HT1080 (cell line): ENCODE data around the gene RNF166. TPM values are rescaled to one million over a fixed set of nuclear protein-coding genes. Genes with fewer than 3 reads are reported as not detected.
A peak's percentile ranks its signal among the peaks of the same experiment; 100 is the strongest.

Source experiments
- DNase-seq: peaks from one replicate; pipeline ENCODE4 v3.0.0-alpha.2; 2015; ENCODE audit warnings: low read depth
- total RNA-seq: library from RNA; depleted of rRNA; stranded (reverse); fragments of >200 nt; shearing (Covaris generic); gene quantifications from 2 replicates; pipeline ENCODE4 v1.2.3, GENCODE V29; 2014

The RNF166 gene
- total RNA-seq, 1 experiment from 2014 or later, result 31.9 TPM

DNA sequence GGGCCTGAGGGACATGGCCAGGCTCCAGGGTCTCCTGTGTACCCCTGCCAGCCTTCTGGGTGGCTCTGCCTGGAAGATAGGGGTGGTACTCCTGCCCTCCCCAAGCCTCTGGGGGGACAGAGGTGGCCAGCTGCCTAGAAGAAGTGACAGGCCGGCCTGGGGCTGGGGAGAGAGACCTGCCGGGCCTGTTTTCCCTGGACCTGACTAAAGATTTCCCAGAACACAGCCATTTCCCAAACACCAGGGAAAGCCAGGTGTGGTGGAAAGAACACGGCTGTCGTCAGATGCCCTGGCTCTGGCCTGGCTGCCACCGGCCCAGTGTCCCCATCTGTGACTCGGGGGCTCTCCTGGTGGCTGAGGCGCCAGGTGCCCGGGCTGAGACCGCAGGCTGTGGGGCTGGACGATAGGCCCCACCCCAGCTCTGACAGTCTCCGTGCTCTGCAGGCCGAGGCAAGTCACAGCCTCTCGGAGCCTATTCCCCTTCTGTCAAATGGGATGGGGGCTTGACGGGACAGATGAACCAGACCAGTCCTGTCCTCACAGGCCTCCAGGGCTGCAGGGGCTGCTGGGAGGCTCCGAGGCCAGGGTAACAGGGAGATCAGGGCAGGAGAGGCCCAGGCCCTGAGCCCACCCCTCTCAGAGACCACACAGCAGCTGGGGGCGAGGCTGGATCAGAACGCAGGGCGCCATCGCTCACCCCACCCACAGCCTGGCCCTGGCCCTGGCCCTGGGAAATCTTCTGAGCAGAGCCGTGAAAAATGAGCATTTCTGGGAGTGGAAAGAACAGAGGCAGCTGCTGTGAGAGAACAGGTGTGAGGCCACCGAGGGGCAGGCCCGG is 33.1 kb upstream of the RNF166 start:
- DNase-seq, result no peak

DNA sequence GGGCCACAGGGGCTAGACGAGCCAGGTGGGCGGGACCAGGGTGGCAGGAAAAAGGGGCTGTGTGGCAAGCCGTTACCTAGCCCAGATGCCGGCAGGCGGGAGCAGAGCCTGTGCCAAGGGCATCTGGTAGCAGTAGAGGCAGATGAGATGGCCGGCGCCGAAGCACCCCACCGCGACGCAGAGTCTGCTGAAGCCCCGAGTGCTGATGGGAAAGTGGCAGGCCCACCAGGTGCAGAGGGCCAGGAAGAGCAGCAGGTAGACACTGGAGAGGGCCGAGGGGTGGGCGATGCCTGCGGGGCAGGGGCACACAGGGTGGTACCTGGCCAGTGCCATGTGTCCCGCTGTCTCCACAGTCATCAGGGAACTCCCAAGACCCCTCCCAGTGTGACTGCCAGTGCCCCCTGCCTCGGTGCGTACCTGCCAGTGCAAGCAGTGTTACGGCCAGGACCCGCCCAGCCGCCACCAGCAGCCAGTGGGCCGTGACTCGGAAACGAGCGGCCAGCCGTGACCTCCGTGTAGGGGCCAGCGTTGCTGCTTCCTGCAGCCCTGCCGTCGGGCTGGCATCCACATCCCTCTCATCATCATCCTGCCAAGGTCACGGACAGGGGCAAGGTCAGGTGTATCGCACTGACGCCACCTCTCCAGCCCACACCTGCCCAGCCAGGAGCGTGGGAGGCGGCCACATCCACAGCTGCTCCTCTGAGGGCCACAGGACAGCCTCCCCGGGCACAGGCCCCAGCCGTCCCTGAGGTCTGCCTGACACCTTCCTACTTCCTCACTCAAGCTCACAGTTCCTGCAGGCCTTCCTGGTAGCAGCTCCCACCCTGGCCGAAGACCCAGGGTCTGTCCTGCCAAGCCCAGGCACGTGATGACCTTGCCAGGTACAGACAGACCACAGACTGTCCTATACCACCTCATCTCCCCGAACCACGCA is 32.2 kb upstream of the RNF166 start:
- DNase-seq, result no peak

DNA sequence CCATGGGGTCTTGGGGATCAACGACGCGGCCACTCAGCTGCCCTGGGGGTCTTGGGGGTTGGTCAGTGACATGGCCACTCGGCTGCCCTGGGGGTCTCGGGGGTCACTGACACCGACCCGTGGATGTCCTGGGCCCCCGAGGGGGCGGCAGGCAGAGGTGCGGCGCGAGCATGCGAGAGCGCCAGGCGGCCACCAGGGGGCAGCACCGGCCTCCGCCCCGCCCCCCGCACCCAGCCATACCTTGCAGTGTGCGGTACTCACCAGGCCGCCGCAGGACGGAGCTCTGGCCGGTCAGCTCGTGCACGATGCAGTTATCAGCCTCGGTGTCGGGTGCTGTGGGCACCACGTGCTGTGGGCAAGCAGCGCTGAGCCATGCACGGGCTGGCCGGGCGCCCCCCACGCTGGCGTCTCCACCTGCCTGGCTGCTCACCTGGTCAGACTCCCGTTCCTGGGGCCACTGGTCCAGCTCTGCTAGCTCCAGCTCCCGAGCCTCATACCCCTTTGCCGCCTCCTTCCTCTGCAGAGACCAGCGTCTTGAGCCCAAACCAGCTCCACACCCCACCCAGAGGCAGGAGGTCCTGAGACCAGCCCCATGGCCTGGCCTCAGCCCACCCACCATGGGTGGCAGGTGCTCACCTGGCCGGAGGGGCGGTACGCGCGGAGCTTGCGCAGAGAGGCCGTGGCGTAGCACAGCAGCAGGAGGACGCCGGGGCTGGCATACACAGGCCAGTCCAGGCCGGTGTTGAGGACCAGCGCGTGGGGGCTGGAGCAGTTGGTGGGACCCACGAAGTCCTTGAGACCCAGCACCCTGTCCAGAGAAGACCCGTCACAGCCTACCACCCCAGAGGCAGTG is 31.3 kb upstream of the RNF166 start:
- DNase-seq, result peak; percentile 49

DNA sequence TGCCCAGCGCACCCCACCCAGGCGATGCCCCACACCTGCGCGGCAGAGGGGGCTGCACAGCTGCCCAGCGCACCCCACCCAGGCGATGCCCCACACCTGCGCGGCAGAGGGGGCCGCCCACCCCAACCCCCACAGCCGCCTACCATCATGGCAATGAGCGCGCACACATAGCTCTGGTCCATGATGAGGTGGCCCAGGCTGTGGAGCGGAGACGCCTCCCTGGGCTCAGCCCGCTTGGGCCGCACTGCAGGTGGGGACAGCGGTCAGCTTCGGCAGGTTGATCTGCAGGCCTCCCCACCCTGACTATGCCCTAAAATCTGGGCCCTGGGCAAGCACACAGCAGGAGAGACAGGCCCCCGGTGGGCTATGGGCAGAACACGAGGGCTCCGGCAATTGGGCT is 30.3 kb upstream of the RNF166 start:
- no peak for DNase-seq

DNA sequence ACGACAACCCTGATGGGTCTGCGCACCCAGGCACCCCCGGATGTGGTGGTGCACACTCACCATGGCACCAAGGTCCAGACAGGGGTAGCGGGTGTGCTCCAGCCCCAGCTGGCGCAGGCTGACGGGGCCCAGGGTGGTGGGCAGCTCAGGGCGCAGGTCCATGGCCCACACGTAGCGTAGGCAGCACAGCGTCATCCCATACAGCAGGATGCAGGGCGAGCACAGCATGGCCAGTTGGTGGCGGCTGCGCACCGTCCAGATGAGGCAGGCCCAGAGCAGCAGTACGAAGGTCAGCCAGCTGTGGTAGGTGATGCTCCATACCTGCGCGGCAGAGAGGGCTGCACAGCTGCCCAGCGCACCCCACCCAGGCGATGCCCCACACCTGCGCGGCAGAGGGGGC is 29.9 kb upstream of the RNF166 start:
- no peak for DNase-seq

DNA sequence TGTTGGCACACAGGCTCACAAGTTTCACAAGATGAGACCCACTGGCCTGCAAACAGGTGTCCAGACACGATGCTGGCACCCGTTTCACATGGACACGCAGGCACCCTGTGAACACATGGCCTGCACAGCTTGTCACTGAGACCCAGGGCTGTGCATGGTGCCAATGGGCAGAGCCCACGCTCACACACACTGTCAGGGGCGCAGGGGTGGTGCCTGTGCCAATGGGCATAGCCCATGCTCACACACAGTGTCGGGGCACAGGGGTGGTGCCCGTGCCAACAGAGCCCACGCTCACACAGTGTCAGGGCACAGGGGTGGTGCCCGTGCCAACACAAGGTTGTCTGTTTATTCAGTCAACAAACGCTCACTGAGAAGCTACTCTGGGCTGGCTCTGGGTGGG is 29.4 kb upstream of the RNF166 start:
- DNase-seq, result no peak

DNA sequence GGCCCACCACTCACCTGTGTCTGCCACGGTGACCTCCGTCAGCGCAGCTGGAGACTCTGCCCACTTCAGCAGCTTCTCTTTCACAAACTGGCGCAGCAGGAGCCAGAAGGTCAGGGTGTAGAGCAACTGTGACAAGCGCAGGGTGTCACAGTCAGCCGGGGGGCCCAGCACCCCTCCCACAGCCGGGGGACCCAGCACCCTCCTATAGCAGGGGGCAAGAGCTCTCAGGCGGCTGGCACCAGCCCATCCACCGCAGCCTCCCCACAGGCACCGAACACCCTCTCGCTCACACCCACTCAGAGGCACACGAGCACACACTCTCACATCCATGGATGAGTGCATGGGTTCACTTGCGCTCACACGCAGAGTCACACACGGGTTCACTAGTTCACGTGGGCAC is 28.9 kb upstream of the RNF166 start:
- no peak for DNase-seq

DNA sequence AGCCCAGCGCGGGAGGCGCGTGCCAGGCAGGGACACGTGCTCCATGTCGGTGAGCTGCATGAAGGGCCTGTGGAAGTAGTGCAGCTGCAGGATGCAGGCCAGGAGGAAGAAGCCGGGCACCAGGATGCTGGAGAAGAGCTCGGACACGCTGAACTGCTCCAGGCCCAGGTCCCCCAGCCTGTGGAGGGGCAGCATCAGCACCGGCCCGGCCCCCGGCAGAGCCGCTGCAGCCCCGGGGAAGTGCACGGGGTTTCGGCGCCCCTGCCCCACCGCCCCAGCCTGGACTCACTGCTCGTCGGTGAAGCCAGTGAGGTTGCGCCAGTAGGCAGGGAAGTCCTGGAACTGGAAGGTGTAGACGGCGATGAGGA is 28.1 kb upstream of the RNF166 start:
- DNase-seq, result no peak

DNA sequence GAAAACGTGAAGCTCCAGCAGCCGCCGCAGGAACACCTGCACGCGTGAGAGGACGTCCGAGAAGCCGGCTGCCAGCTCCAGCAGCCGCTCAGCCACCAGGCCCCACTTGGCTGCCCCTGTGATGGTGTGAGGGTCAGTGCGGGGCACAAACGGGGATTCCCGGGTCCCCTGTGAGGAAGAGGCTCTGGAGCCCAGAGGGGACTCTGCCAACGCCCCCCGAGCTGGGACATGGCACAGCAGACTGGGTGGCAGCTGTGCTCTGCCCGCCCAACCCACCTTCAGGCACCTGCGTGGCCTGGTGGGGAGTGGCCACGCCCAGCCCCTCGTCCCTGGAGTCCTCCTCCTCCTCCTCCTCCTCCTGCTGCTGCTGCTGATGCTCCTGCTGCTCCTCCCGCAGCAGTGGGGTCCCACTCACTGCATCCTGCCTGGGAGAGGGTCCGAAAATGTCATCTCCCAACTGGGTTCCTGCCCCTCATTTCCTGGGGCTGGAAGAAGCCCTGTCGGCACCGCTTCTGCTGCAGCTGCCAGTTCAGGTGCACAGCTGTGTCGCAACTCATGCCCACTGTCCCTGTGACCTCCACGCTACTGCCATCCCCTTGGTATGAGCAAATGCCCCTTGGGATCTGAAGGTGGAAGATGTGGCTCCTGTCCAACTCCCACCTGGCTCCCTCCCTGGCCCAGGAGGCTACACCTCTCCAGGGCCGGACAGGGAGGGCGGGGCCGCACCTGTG is 27.6 kb upstream of the RNF166 start:
- DNase-seq, result no peak

DNA sequence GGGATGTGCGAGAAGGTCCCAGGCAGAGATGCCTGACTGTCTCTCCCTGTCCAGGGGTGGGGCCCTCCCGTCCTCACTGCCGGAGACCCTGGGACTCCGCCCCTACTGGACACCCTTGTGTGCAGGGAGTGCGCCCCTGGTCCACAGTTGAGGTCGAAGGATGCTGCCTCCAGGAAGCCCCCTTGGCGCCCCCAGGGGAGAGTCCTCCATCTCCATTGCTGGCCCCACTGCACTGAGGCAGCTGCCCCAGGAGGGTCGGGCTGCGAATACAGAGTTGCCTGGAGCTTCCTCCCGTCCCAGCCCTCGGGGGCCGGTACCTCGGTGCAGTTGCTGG is 26.7 kb upstream of the RNF166 start:
- DNase-seq, result no peak

DNA sequence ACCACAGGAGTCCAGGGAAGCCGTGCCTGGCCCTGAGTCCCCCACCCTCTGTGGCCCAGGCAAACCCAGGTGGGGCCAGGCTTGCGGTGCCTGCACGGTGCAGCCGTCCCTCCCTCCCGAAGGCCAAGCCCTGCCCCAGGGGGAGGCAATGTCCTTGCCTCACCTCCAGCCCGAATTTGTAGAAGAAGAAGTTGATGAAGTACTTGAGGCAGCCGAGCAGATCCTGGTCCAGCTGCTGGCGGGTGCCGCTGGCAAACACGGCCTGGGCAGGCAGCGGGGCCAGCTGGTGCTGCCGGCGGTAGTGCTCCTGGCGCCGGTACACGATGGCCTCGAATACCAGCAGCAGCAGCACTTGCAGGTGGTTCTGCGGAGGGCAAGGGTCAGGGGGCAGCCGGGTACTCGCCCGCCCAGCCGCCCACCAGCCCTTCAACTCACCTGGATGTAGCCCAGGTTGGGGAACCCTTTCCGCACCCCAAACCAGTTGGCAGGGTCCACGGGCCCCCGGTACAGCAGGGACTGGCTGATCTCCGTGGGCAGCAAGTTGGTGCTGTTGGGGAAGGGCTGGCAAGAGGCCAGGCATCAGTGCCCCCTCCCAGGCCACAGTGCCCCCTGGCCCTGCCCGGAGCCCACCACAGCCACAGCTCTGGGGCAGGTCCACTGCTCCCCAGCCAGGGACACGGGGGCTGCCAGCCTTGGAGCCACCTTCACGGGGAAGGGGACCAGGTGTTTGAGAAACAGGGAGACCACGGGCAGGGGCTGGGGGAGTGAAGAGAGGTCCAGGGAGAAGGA is 26.2 kb upstream of the RNF166 start:
- peak; percentile 38 for DNase-seq

DNA sequence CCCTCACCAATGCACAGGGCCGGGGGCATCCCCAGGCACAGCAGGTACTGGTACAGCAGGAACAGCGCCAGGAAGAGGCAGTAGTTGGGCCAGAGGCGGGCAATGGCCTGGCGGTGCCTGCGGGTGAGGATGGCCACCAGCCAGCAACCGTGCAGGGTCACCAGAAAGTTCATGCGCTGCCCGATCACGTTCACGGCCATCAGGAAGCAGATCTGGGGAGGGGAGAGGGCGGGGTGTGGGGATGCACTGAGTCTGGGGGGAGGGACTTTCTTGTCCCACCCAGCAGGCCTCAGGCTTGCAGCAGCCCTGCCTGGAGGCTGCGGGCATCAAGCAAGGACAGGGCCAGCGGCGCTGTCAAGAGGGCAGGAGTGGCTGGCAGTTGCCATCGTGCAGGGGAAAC is 25.5 kb upstream of the RNF166 start:
- DNase-seq, result peak; percentile 28

DNA sequence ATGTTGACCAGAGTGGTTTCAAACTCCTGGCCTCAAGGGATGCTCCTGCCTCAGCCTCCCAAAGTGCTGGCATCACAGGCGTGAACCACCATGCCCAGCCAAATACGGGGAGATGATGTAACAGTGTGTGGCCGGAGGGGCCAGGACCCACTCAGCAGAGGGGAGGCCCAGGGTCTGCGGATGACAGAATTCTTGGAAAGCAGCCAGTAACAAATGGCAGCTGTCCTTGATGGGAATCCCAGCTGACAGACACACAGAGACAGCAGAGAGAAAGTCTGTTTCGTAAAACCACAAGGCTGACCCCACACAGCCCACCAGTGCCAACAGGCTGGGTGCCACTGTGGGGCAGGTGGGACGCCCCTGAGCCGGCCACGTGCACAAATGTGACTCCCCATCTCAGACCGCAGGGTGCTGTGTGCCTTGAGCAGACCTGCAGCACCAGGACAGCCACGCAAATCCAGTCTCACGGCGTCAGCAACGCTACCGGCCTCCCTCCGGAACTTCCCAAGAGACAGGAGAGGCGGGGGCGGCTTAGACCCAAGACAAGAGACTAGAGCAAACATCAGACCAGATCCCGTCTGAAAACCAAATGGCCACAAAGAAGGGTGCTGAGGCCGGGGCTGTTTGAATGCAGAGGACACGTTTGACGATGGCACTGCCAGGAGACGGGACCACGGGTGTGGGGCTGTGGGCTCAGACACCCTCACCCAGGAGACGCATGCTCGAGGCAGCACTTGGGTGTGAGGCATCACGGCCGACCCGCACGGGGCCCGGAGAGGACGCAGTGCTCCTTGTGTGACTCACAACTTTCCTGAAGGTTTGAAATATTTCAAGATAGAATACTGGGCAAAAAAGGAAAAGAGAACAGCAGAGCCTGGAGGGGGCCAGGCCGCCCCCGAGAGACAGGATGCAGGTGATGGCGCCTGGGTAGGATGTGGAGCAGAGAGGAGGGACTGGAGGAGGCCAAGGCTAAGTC is 24.7 kb upstream of the RNF166 start:
- peak; percentile 23 for DNase-seq

DNA sequence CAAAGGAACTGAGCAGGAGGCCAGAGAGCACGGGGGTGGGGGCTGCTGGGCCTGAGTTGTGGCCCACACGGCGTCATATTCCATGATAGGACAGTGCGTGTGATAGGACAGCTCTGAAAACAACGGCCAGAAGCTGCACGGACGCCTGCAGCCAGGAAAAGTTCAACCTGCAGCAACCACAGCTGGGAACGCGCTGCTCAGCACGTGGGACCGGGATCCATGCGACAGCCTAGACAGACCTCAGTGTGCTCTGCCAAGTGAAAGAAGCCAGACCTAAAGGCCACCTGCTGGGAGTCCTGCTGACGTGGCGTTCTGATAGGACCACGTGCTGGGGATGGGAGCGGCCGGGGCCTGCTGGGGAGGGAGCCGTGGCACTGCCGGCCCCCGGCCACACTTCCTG is 21.7 kb upstream of the RNF166 start:
- no peak for DNase-seq

DNA sequence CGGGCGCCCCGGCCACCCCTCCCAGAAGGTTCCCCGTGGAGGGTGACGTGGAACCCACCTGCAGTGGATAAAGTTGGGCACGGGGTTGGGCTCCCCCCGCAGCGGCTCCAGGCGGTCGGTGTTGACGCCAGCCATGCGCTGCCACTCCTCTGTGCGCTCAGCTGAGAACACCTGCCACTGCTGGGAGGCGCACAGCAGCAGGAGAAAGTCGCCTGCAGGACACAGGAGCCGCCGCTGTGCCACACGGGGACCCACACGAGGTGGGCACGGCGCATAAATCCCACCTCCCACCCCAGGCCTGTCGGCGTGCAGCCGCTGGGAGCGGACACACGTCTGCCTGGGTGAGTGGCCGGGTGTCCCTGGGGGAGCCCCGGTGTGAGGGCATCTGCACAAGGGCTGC is 20.8 kb upstream of the RNF166 start:
- DNase-seq, result no peak

DNA sequence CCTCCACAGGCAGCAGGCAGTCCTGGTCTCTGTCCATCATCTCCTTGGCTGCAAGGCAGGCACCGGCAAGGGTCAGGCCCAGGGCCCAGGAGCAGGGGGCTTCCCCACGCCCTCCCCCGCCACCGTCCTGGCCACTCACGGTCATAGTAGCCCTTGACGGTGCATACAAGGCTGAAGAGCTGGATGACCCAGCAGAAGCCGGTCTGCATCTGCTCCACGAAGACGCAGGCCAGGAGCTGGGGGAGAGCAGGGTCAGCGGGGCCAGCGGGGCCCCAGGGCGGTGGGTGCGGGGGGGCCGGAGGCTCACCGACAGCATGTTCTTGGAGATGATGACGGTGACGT is 20.2 kb upstream of the RNF166 start:
- DNase-seq, result no peak

DNA sequence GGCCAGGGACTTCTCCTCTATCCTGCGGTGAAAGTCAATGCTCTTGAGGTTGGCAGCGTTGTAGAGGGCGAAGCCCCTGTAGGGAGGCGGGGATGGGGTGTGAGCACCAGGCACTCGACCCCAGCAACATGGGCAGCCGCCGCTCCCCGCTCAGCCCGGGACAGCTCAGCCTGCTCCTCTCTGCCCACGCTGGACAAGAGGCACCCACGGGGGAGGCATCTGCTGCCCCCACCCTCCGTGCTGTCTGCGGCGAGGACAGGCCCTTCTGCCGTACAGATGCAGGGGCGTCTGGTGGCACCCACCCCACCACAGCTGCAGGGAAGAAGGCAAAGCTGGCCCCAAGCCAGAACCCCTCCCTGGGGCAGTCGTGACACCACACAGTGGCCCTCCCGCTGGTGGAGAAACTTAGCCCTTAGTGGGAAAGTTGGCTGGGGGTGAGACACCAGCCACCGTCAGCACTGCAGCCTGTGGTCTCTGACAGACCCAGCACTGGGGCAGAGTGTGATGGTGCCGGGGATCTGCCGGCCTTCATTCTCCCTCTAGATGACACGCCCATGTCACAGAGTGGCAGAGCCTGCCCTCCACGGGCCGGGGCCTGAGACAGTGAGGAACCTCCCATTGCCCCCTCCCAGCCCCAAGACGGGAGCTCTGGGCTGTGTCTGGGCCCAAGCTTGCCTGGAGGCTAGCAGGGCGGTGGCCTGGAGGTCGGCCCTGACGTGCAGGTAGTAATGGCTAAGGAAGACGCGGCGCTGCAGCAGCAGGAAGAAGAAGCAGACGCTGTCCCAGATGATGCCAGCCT is 19.6 kb upstream of the RNF166 start:
- no peak for DNase-seq

DNA sequence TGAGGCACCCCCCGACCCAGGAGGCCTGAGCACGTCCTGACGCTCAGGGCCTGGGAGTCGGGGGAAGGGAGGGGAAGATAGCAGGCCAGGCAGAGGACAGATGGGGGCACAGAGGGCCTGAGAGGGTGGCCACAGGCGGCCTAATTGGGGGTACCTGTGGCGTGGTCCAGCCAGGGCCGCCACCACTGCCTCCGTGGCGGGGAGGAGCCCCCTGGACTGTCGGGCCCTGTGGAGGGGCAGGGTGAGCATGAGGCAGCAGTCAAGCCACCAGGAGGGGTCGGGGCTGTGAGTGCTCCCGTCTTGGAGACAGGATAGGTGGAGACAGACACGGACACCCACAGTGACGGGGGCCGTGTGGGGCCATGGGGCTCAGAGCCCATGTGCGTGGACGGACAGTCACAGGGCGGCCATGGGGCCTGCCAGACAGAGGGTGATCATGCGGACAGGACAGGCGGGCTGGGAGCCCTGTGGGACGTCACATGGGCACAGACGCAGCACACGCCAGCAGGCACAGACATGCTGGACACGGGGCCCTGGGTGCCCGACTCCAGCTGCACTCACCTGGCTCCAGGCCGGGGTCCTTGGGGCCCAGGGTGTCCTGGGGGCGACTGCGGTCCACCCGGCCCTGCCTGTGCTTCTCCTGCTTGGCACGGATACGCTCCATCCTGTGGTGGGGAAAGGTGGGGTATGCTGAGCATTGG is 18.8 kb upstream of the RNF166 start:
- DNase-seq, result no peak
